ENCODE measurements around the gene SIK2.
"Not testable (repeated sequence)": the region's sequence is repeated elsewhere in the genome, so short reads cannot be mapped to it uniquely, and the experiment has no call there.

Gene SIK2

DNA sequence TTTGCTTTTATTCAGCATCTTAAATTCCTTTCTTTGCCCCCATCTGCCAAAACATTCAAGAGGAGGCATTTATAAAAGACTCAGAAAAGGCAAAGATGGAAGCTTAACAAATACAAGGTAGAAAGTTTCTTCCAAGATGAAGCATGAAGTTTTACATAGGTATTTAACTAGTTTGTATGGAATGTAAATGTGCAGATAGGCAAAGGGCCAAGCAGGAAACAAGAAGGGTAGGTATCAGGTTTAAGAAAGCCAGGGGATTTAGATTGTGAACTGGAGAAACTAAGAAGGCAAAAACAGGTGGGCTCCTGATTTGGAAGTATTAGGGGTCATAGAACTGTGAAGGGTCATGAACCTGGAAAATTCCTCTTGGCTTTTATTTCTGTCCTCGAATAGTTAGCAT is 101.3 kb downstream of the SIK2 start:
- DNase-seq = no peak
- Histone ChIP-seq H3K9me3 (ENCODE audit: control insufficient read depth, low read length) (no peaks in the 10 kb centered on the region), H3K27ac (ENCODE audit: insufficient read depth, low read length, poor library complexity, severe bottlenecking) (no peak overlapping the region), H3K27me3 (replicated peaks; ENCODE audit: control insufficient read depth, insufficient read depth, low read length, poor library complexity, severe bottlenecking) (no peaks in the 10 kb centered on the region), H3K4me1 (ENCODE audit: control insufficient read depth, insufficient read depth, low read length, poor library complexity, severe bottlenecking) (no peaks in the 10 kb centered on the region), H3K4me3 (ENCODE audit: insufficient read depth, low read depth, low read length, poor library complexity, severe bottlenecking) (no peak overlapping the region), H3K36me3 (ENCODE audit: control insufficient read depth, insufficient read depth, low read length) (peaks cover 12% of the 10 kb centered on the region)

DNA sequence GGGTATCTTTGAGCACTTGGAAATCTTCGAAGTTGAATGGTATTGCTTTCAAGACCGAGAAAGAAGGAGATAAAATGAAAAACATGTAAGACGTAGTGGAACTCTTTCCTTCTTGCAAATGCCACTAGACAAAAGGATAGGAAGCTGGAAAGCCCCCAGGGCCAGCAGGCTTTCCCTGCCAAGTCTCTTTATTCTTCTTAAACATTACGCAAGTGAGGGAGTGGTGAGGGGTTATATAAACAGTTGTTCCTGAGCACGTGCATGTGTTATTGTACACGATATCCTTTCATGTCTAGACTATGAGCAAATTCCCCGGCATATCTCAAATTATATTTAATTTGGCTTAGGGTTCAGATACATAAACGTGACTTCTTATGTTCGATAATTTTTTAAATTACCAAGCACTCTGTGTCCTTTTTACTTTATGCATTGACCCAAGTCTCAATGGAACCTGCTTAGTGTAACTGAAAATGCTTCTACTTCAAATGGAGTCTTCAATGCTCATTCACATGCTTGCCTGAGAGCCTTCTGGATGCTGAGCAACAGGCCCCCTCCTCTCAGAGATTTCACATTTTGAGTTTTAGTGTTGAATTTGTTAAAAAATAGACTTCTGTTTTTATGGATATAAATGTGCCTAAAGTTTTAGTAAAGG is 104.9 kb downstream of the SIK2 start:
- H3K27me3 ChIP-seq (replicated peaks; ENCODE audit: control insufficient read depth, insufficient read depth, low read length, poor library complexity, severe bottlenecking) = no peaks in the 10 kb centered on the region
- H3K9me3 ChIP-seq (ENCODE audit: control insufficient read depth, low read length) = no peaks in the 10 kb centered on the region
- peaks cover 22% of the 10 kb centered on the region for H3K36me3 ChIP-seq (ENCODE audit: control insufficient read depth, insufficient read depth, low read length)
- H3K4me1 ChIP-seq (ENCODE audit: control insufficient read depth, insufficient read depth, low read length, poor library complexity, severe bottlenecking) = no peaks in the 10 kb centered on the region
- H3K4me3 ChIP-seq (ENCODE audit: insufficient read depth, low read depth, low read length, poor library complexity, severe bottlenecking) = no peak overlapping the region
- no peak overlapping the region for H3K27ac ChIP-seq (ENCODE audit: insufficient read depth, low read length, poor library complexity, severe bottlenecking)
- DNase-seq = no peak

DNA sequence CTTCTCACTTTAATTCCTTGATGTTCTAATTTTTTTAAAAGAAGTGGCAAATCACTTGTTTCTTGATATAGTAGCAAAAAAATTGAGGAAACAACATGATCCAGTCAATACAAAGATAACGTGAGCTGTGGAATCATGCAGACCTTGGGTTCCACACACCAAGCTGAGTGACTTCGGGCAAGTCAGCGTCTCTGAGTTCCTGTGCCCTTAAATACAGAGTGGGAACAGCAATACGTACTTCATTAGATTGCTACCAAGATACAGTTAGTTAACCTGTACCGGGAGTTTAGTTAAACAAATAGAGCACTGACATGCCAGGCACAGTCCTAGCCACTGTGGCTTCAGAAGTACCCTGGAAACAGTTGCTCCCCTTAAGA is 105.4 kb downstream of the SIK2 start:
- no peak for DNase-seq
- H3K4me1 ChIP-seq (ENCODE audit: control insufficient read depth, insufficient read depth, low read length, poor library complexity, severe bottlenecking) = no peaks in the 10 kb centered on the region
- H3K36me3 ChIP-seq (ENCODE audit: control insufficient read depth, insufficient read depth, low read length) = peaks cover 23% of the 10 kb centered on the region
- no peaks in the 10 kb centered on the region for H3K27me3 ChIP-seq (replicated peaks; ENCODE audit: control insufficient read depth, insufficient read depth, low read length, poor library complexity, severe bottlenecking)
- H3K4me3 ChIP-seq (ENCODE audit: insufficient read depth, low read depth, low read length, poor library complexity, severe bottlenecking) = no peak overlapping the region
- no peaks in the 10 kb centered on the region for H3K9me3 ChIP-seq (ENCODE audit: control insufficient read depth, low read length)
- no peak overlapping the region for H3K27ac ChIP-seq (ENCODE audit: insufficient read depth, low read length, poor library complexity, severe bottlenecking)

DNA sequence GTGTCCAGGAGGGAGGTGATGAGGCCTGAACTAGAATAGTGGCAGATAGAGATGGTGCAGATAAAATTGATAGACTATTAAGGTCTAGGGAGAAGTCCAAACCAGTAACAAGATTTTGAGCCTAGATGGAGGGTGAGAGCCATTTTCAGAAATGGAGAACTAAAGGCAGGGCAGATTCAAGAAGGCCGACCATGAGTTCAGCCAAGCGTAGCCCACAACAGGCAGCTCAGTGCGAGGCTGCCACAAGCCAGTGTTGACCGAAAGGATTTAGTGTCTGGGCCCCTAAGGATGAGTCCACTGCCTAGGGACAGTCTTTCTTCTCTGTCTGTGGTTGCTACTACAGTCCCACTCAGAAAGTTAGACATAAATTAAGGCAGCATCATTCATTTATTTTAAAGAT is 112.3 kb downstream of the SIK2 start:
- Histone ChIP-seq H3K4me1 (ENCODE audit: control insufficient read depth, insufficient read depth, low read length, poor library complexity, severe bottlenecking) (no peaks in the 10 kb centered on the region), H3K4me3 (ENCODE audit: insufficient read depth, low read depth, low read length, poor library complexity, severe bottlenecking) (no peak overlapping the region), H3K9me3 (ENCODE audit: control insufficient read depth, low read length) (no peaks in the 10 kb centered on the region), H3K36me3 (ENCODE audit: control insufficient read depth, insufficient read depth, low read length) (peaks cover 13% of the 10 kb centered on the region), H3K27ac (ENCODE audit: insufficient read depth, low read length, poor library complexity, severe bottlenecking) (no peak overlapping the region), H3K27me3 (replicated peaks; ENCODE audit: control insufficient read depth, insufficient read depth, low read length, poor library complexity, severe bottlenecking) (no peaks in the 10 kb centered on the region)
- DNase-seq = no peak

DNA sequence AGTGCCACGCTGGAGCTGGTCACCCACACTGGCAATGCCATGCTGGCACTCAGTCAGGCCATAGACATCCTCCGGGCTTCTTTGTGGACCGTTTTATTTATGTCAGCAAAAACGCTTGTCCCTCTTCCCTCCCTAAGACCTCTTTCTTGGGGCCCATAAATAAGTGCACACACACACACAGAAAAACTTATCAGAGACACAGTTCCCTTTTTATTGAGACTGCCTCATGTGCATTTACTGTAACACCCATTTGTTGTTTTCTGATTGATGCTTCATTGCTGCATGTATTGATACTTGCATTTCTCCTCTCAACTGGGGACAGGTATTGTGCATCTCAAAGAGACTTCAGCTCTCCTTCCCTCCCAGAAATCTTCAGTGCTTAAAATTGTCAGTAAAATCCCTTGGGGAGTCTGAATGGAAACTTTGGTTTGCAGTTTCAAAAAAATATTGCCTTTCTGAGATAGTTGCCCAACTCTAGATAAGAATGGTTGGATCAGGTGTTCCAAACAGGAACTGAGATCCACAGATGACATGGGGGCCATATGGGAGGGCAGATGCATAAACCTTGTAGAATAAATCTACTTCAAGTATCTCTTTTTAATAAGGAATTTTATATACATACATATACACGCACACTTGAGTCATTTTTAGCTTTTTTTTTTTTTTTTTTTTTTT is 113.0 kb downstream of the SIK2 start:
- Histone ChIP-seq H3K9me3 (ENCODE audit: control insufficient read depth, low read length) (no peaks in the 10 kb centered on the region), H3K27me3 (replicated peaks; ENCODE audit: control insufficient read depth, insufficient read depth, low read length, poor library complexity, severe bottlenecking) (no peaks in the 10 kb centered on the region), H3K27ac (ENCODE audit: insufficient read depth, low read length, poor library complexity, severe bottlenecking) (no peak overlapping the region), H3K4me3 (ENCODE audit: insufficient read depth, low read depth, low read length, poor library complexity, severe bottlenecking) (no peak overlapping the region), H3K4me1 (ENCODE audit: control insufficient read depth, insufficient read depth, low read length, poor library complexity, severe bottlenecking) (no peaks in the 10 kb centered on the region), H3K36me3 (ENCODE audit: control insufficient read depth, insufficient read depth, low read length) (peaks cover 13% of the 10 kb centered on the region)
- no peak for DNase-seq

DNA sequence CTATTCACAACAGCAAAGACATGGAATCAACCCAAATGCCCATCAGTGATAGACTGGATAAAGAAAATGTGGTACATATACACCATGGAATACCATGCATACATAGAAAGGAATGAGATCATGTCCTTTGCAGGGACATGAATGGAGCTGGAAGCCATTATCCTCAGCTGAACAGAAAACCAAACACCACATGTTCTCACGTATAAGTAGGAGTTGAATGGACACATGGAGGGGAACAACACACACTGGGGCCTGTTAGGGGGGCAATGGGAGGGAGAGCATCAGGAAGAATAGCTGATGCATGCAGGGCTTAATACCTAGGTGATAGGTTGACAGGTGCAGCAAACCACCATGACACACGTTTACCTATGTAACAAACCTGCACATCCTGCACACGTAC is 115.4 kb downstream of the SIK2 start:
- not testable (repeated sequence) for H3K4me3 ChIP-seq (ENCODE audit: insufficient read depth, low read depth, low read length, poor library complexity, severe bottlenecking); H3K4me1 ChIP-seq (ENCODE audit: control insufficient read depth, insufficient read depth, low read length, poor library complexity, severe bottlenecking); H3K27ac ChIP-seq (ENCODE audit: insufficient read depth, low read length, poor library complexity, severe bottlenecking); DNase-seq; H3K27me3 ChIP-seq (replicated peaks; ENCODE audit: control insufficient read depth, insufficient read depth, low read length, poor library complexity, severe bottlenecking); H3K9me3 ChIP-seq (ENCODE audit: control insufficient read depth, low read length)
- H3K36me3 ChIP-seq (ENCODE audit: control insufficient read depth, insufficient read depth, low read length) = peaks cover 23% of the 10 kb centered on the region

DNA sequence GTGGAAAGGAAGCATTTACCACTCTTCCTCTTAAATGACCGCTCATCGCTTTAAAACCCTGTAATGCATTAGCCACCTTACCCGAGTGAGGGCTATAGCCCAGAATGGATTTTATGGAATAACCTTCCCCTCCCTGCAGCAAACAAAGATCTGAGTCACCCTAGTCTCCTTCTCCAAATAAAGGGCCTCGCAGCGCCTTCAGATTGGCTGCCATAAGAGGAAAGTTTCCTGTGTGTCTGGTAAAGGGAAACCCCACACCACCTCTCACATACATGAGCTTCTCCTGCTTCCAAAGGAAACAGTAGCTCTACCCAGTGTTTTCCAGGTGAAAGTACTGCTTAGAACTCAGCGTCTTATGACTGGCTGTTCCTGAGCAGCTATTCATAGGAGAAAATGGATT is 116.2 kb downstream of the SIK2 start:
- Histone ChIP-seq H3K4me1 (ENCODE audit: control insufficient read depth, insufficient read depth, low read length, poor library complexity, severe bottlenecking) (no peaks in the 10 kb centered on the region), H3K9me3 (ENCODE audit: control insufficient read depth, low read length) (no peaks in the 10 kb centered on the region), H3K27ac (ENCODE audit: insufficient read depth, low read length, poor library complexity, severe bottlenecking) (no peak overlapping the region), H3K36me3 (ENCODE audit: control insufficient read depth, insufficient read depth, low read length) (peaks cover 30% of the 10 kb centered on the region), H3K4me3 (ENCODE audit: insufficient read depth, low read depth, low read length, poor library complexity, severe bottlenecking) (no peak overlapping the region), H3K27me3 (replicated peaks; ENCODE audit: control insufficient read depth, insufficient read depth, low read length, poor library complexity, severe bottlenecking) (no peaks in the 10 kb centered on the region)
- DNase-seq = no peak

DNA sequence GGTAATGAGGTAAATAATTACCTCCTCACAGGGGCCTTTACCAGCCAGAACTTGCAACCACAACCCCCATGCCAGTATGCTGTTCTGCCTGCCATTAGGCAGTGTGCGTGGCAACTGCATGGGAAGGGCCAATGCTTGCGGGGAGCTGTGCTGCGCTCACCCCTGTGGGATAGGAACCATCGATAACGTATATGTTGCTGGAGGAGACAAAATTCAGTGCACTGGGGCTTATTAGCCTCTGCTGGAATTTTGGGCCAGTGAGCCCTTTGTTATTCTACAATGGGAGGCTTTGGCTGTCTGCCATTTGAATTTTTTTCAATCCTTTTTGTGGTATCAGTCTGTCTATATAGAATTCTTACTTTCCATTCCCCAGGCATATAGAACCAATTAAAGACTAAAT is 116.6 kb downstream of the SIK2 start:
- H3K4me1 ChIP-seq (ENCODE audit: control insufficient read depth, insufficient read depth, low read length, poor library complexity, severe bottlenecking) = no peaks in the 10 kb centered on the region
- no peaks in the 10 kb centered on the region for H3K27me3 ChIP-seq (replicated peaks; ENCODE audit: control insufficient read depth, insufficient read depth, low read length, poor library complexity, severe bottlenecking)
- no peak overlapping the region for H3K4me3 ChIP-seq (ENCODE audit: insufficient read depth, low read depth, low read length, poor library complexity, severe bottlenecking)
- no peak overlapping the region for H3K27ac ChIP-seq (ENCODE audit: insufficient read depth, low read length, poor library complexity, severe bottlenecking)
- H3K36me3 ChIP-seq (ENCODE audit: control insufficient read depth, insufficient read depth, low read length) = peaks cover 34% of the 10 kb centered on the region
- H3K9me3 ChIP-seq (ENCODE audit: control insufficient read depth, low read length) = no peaks in the 10 kb centered on the region
- no peak for DNase-seq

DNA sequence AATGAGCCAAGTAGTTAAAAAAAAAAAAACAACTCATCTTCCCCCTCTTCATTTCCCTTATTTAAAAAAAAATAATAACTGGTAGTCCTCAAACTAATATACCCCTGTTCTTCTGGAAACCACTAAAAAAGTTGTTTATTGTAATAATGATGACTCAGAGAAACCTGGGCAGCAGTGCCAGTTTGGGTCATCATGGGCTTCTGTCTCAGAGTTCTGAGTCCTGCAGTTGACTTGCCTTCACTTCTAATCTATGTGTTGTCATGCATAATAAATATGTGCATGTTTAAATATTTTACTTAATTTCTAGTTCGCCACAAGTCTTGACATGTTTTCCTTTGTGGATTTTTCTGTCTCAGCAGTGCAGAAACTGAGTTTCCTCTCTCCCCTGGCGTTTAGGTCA is 117.1 kb downstream of the SIK2 start:
- Histone ChIP-seq H3K27me3 (replicated peaks; ENCODE audit: control insufficient read depth, insufficient read depth, low read length, poor library complexity, severe bottlenecking) (no peaks in the 10 kb centered on the region), H3K27ac (ENCODE audit: insufficient read depth, low read length, poor library complexity, severe bottlenecking) (no peak overlapping the region), H3K9me3 (ENCODE audit: control insufficient read depth, low read length) (no peaks in the 10 kb centered on the region), H3K36me3 (ENCODE audit: control insufficient read depth, insufficient read depth, low read length) (peaks cover 38% of the 10 kb centered on the region), H3K4me3 (ENCODE audit: insufficient read depth, low read depth, low read length, poor library complexity, severe bottlenecking) (no peak overlapping the region), H3K4me1 (ENCODE audit: control insufficient read depth, insufficient read depth, low read length, poor library complexity, severe bottlenecking) (no peaks in the 10 kb centered on the region)
- DNase-seq = no peak

DNA sequence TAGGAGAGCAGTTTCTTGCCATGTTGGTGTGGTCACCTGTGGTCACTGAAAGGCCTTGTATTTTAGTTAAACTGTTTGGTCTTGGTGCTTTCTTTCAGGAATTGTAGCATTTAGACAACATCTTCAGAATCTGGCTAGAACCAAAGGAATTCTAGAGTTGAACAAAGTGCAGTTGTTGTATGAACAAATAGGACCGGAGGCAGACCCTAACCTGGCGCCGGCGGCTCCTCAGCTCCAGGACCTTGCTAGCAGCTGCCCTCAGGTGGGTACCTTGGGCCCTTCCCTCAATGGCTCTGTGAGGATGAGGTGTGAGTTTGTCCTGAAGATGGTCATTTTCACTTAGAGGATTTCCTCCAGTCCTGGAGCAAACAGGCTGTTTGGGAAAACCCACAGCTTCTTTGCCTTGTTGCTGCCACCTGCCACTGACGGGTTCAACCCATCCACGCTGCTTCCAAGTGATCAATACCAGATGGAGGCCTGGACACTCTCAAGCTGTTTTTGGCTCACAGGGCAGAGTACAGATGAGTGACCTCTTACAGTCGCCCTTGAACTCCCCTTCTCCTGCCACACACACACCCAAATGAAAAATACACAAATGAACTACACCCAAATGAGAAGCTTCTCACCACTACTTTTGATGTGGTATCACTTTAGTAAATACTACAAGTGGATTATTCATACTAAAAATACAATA is 118.7 kb downstream of the SIK2 start:
- H3K27me3 ChIP-seq (replicated peaks; ENCODE audit: control insufficient read depth, insufficient read depth, low read length, poor library complexity, severe bottlenecking) = no peaks in the 10 kb centered on the region
- no peak overlapping the region for H3K27ac ChIP-seq (ENCODE audit: insufficient read depth, low read length, poor library complexity, severe bottlenecking)
- peaks cover 40% of the 10 kb centered on the region for H3K36me3 ChIP-seq (ENCODE audit: control insufficient read depth, insufficient read depth, low read length)
- H3K4me1 ChIP-seq (ENCODE audit: control insufficient read depth, insufficient read depth, low read length, poor library complexity, severe bottlenecking) = no peaks in the 10 kb centered on the region
- no peak overlapping the region for H3K4me3 ChIP-seq (ENCODE audit: insufficient read depth, low read depth, low read length, poor library complexity, severe bottlenecking)
- H3K9me3 ChIP-seq (ENCODE audit: control insufficient read depth, low read length) = no peaks in the 10 kb centered on the region
- no peak for DNase-seq
